ENCODE results near the gene SLC22A5. TPM values are rescaled to one million over a fixed set of nuclear protein-coding genes. Genes with fewer than 3 reads are reported as not detected.
A peak's percentile ranks its signal among the peaks of the same experiment; 100 is the strongest.

SLC22A5 gene
- total and polyA plus RNA-seq, 9 of the 15 experiments (the other 6 are each of a cell fraction or from before 2014, with no cell fraction given): 3.0 to 16.6 (median 8.3) TPM

DNA sequence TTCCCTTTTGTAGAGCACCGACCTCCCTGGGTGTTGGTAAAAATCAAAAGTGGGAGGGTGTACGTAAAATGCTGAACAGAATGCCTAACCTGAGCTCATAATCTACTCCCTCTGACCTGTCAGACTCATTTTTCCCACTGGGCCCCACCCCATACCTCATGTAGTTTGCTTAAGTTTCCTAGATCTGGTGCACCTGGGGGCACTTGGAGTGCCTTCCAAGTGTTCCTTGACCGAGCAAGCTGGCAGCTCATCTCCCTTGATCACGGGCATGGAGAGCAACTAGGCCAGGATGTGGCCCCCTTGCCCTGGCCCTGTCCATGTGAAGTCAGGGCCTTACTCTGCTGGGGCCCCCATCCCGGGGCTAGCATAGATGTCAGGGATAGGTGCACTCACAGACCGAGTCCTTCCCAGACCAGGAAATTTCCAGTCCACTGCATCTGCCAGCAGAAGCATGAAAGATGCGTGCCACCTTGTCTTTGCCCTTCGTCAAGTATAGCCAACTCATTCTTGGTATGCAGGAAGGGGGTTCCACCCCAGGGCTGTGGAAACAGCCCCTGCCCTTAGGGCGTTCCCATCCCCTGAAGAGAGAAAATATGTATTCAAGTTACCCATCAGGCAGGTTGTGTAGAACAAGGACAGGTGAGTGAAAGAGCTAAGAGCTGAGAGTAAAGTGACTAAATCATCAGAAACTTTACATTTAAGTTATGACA is 41.9 kb downstream of the SLC22A5 start:
- Histone ChIP-seq H3K27me3 (ENCODE audit: control insufficient read depth in 2 of 2, insufficient read depth in 2 of 2, low read length in 2 of 2) (no peaks in the 10 kb centered on the region), H3K9me1 (ENCODE audit: control insufficient read depth, insufficient read depth, low read length) (no peaks in the 10 kb centered on the region), H3K36me3 (ENCODE audit: control insufficient read depth, insufficient read depth, low read length) (no peaks in the 10 kb centered on the region), H3K4me3 (peak overlapping the region; percentile 60), H3K27ac (ENCODE audit: extremely low read depth, low read depth, low read length) (peak overlapping the region; percentile 81), H3K4me2 (ENCODE audit: insufficient read depth, low read length) (peak overlapping the region; percentile 77), H3K9ac (ENCODE audit: insufficient read depth in 1 of 2, low read depth in 2 of 2, low read length in 2 of 2) (peak overlapping the region; percentile 77 to 95), H3K79me2 (ENCODE audit: control insufficient read depth, insufficient read depth, low read length) (no peaks in the 10 kb centered on the region; the same call in 2 of the 3 replicates), H3K4me1 (replicated peaks in 1 of 2; ENCODE audit: control insufficient read depth in 2 of 2, insufficient read depth in 2 of 2, low read length in 2 of 2) (peaks cover 17% of the 10 kb centered on the region in 2 experiments; a peak in 4 of 5 replicates), H2AFZ (ENCODE audit: low read depth, low read length) (peak overlapping the region; percentile 98), H3K9me3 (replicated peaks; ENCODE audit: control insufficient read depth, insufficient read depth, low read depth, low read length) (no peaks in the 10 kb centered on the region), H4K20me1 (replicated peaks; ENCODE audit: control insufficient read depth, insufficient read depth, low read length) (no peaks in the 10 kb centered on the region)
- ChIA-PET CTCF (ENCODE audit: low intra/inter-chr PET ratio) (interaction anchor here (0.6 to 1.9 kb wide), 4 partner anchors 8 to 408 kb away, joined by 3 to 6 read pairs (median 4); partner anchors contain the start of gene IRF1), POLR2A (interaction anchor here (0.7 to 3.6 kb wide), 9 partner anchors 12 to 433 kb away, joined by 3 to 15 read pairs (median 6); partner anchors contain the start of gene IRF1)
- TF ChIP-seq RCOR1 (IDR thresholded peaks at IDR 0.05; ENCODE audit: borderline replicate concordance in 1 of 2, low read depth in 2 of 2, low read length in 2 of 2): no peak
- TF ChIP-seq, protein P1, sequence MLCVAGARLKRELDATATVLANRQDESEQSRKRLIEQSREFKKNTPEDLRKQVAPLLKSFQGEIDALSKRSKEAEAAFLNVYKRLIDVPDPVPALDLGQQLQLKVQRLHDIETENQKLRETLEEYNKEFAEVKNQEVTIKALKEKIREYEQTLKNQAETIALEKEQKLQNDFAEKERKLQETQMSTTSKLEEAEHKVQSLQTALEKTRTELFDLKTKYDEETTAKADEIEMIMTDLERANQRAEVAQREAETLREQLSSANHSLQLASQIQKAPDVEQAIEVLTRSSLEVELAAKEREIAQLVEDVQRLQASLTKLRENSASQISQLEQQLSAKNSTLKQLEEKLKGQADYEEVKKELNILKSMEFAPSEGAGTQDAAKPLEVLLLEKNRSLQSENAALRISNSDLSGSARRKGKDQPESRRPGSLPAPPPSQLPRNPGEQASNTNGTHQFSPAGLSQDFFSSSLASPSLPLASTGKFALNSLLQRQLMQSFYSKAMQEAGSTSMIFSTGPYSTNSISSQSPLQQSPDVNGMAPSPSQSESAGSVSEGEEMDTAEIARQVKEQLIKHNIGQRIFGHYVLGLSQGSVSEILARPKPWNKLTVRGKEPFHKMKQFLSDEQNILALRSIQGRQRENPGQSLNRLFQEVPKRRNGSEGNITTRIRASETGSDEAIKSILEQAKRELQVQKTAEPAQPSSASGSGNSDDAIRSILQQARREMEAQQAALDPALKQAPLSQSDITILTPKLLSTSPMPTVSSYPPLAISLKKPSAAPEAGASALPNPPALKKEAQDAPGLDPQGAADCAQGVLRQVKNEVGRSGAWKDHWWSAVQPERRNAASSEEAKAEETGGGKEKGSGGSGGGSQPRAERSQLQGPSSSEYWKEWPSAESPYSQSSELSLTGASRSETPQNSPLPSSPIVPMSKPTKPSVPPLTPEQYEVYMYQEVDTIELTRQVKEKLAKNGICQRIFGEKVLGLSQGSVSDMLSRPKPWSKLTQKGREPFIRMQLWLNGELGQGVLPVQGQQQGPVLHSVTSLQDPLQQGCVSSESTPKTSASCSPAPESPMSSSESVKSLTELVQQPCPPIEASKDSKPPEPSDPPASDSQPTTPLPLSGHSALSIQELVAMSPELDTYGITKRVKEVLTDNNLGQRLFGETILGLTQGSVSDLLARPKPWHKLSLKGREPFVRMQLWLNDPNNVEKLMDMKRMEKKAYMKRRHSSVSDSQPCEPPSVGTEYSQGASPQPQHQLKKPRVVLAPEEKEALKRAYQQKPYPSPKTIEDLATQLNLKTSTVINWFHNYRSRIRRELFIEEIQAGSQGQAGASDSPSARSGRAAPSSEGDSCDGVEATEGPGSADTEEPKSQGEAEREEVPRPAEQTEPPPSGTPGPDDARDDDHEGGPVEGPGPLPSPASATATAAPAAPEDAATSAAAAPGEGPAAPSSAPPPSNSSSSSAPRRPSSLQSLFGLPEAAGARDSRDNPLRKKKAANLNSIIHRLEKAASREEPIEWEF (CRISPR knock-in tag; IDR thresholded peaks at IDR 0.05): 0 out of 2 replicates have a peak, but pooled peaks have one; percentile 35
- peak; percentile 73 for TF ChIP-seq HNRNPLL (IDR thresholded peaks at IDR 0.05; ENCODE audit: low read depth, low read length, poor library complexity, severe bottlenecking)
- TF ChIP-seq ATF1 (CRISPR knock-in tag; IDR thresholded peaks at IDR 0.05): no peak
- peak; percentile 5 for TF ChIP-seq ATF1 (tag; IDR thresholded peaks at IDR 0.05)
- TF ChIP-seq, protein P2, sequence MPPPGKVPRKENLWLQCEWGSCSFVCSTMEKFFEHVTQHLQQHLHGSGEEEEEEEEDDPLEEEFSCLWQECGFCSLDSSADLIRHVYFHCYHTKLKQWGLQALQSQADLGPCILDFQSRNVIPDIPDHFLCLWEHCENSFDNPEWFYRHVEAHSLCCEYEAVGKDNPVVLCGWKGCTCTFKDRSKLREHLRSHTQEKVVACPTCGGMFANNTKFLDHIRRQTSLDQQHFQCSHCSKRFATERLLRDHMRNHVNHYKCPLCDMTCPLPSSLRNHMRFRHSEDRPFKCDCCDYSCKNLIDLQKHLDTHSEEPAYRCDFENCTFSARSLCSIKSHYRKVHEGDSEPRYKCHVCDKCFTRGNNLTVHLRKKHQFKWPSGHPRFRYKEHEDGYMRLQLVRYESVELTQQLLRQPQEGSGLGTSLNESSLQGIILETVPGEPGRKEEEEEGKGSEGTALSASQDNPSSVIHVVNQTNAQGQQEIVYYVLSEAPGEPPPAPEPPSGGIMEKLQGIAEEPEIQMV (tag; conservative IDR thresholded peaks at IDR 0.05; ENCODE audit: low read depth): 0 out of 2 replicates have a peak, but pooled peaks have one; percentile 26
- TF ChIP-seq NR2C2 (CRISPR knock-in tag; IDR thresholded peaks at IDR 0.05): no peak
- peak; percentile 94 for TF ChIP-seq NR2C2 (tag; IDR thresholded peaks at IDR 0.05)
- TF ChIP-seq MEF2D (tag; conservative IDR thresholded peaks at IDR 0.05; ENCODE audit: low read depth): 0 out of 2 replicates have a peak, but pooled peaks have one; percentile 3
- no peak for TF ChIP-seq IRF2 (CRISPR knock-in tag; IDR thresholded peaks at IDR 0.05)
- intact Hi-C loops (cut with micrococcal nuclease): loop anchor here (1.0 to 2.0 kb wide), 3 partner anchors 139 to 347 kb away; no protein-coding TSS in a partner anchor
- DNase-seq (ENCODE audit: extremely low read depth in 1 of 4, low spot score in 3 of 4): no peak
- BruUV-seq (replicated peaks): no TSS peak
- WGBS (ENCODE audit: insufficient coverage, low coverage, missing lambda C conversion rate): 51% methylated on average over 9 of the region's 9 CpGs
- peak; percentile 2 for ATAC-seq
- peak; percentile 19 for FAIRE-seq
- in situ Hi-C loops (cut with MboI): no loop called here
